ENCODE data around the gene GALNT17.

GALNT17 gene

GRCh38 chr7:71393661-71394060 is 261.7 kb downstream of the GALNT17 start:
- DNase-seq (ENCODE audit: low spot score) = no peak

GRCh38 chr7:71402684-71403083 is 270.7 kb downstream of the GALNT17 start:
- no peak for DNase-seq (ENCODE audit: low spot score)

GRCh38 chr7:71403202-71403946 is 271.4 kb downstream of the GALNT17 start:
- no peak for DNase-seq (ENCODE audit: low spot score)

GRCh38 chr7:71404726-71405345 is 272.9 kb downstream of the GALNT17 start:
- no peak for DNase-seq (ENCODE audit: low spot score)

GRCh38 chr7:71408271-71408670 is 276.3 kb downstream of the GALNT17 start:
- DNase-seq (ENCODE audit: low spot score) = no peak

- DNase-seq (ENCODE audit: low spot score) = no peak
These were observed 277.7 kb downstream of the GALNT17 start for GRCh38 chr7:71409550-71410157.

GRCh38 chr7:71411475-71411874 is 279.5 kb downstream of the GALNT17 start:
- DNase-seq (ENCODE audit: low spot score) = no peak

GRCh38 chr7:71414490-71414889 is 282.5 kb downstream of the GALNT17 start:
- no peak for DNase-seq (ENCODE audit: low spot score)

GRCh38 chr7:71419546-71420337 is 287.8 kb downstream of the GALNT17 start:
- DNase-seq (ENCODE audit: low spot score) = no peak

GRCh38 chr7:71422104-71422503 is 290.2 kb downstream of the GALNT17 start:
- DNase-seq (ENCODE audit: low spot score) = no peak

- DNase-seq (ENCODE audit: low spot score) = no peak
These were observed 292.5 kb downstream of the GALNT17 start for GRCh38 chr7:71424166-71425035.

- no peak for DNase-seq (ENCODE audit: low spot score)
These were observed 297.1 kb downstream of the GALNT17 start for GRCh38 chr7:71429083-71429482.

GRCh38 chr7:71430246-71430645 is 298.3 kb downstream of the GALNT17 start:
- no peak for DNase-seq (ENCODE audit: low spot score)

GRCh38 chr7:71439321-71439720 is 307.4 kb downstream of the GALNT17 start:
- DNase-seq (ENCODE audit: low spot score) = no peak

- DNase-seq (ENCODE audit: low spot score) = no peak
These were observed 310.7 kb downstream of the GALNT17 start for GRCh38 chr7:71442492-71443190.

- DNase-seq (ENCODE audit: low spot score) = no peak
These were observed 311.2 kb downstream of the GALNT17 start for GRCh38 chr7:71443191-71443530.

- no peak for DNase-seq (ENCODE audit: low spot score)
These were observed 312.2 kb downstream of the GALNT17 start for GRCh38 chr7:71444130-71444529.

GRCh38 chr7:71453630-71454029 is 321.7 kb downstream of the GALNT17 start:
- DNase-seq (ENCODE audit: low spot score) = no peak

- no peak for DNase-seq (ENCODE audit: low spot score)
These were observed 323.0 kb downstream of the GALNT17 start for GRCh38 chr7:71454981-71455380.

GRCh38 chr7:71457021-71457420 is 325.1 kb downstream of the GALNT17 start:
- no peak for DNase-seq (ENCODE audit: low spot score)
